Stimulated activated CD8-positive, alpha-beta memory T cell treated with anti-CD3 and anti-CD28 coated beads, Interleukin-4, amount 100 ng/mL, for 24 hours (primary cell): ENCODE results near the gene ITCH.
"Not testable (repeated sequence)": the region's sequence is repeated elsewhere in the genome, so short reads cannot be mapped to it uniquely, and the experiment has no call there.

Experiments
- DNase-seq: peaks from one replicate; pipeline ENCODE4 v3.0.0-alpha.2; 2020; ENCODE audit warnings: low read depth

The ITCH gene

GRCh38 chr20:34461779-34462087 is 98.7 kb downstream of the ITCH start:
- DNase-seq: no peak

GRCh38 chr20:34468951-34469350 is 105.9 kb downstream of the ITCH start:
- DNase-seq: no peak

GRCh38 chr20:34472246-34472925 is 109.3 kb downstream of the ITCH start:
- no peak for DNase-seq

DNA sequence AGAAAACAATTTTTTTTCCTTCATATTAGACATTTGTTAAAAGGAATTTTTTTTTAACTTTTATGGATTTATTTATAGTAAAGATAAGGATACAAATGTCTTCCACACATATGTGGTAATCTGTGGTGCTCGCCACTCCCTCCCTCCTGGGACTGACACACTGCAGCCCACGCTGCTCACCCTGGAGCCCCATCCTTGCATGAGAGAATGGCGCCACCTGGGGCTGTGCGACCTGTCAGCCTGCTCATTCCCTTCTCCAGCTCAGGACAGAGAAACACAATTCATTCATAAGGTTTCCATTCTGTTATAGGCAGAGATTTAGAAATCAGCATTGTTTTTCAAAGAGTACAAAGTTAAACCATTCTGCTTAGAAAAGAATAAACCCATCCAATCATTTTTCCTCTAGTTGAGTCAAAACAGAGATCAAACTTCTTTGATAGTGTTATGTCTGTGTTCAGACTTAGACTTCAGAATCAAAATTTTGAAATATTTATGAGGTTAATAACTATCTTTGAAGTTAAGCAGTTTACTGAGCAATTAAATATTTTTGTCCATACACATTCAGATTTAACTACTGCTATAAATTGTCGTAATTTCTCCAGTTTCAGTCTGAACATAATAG is 110.3 kb downstream of the ITCH start:
- DNase-seq: peak; percentile 11

DNA sequence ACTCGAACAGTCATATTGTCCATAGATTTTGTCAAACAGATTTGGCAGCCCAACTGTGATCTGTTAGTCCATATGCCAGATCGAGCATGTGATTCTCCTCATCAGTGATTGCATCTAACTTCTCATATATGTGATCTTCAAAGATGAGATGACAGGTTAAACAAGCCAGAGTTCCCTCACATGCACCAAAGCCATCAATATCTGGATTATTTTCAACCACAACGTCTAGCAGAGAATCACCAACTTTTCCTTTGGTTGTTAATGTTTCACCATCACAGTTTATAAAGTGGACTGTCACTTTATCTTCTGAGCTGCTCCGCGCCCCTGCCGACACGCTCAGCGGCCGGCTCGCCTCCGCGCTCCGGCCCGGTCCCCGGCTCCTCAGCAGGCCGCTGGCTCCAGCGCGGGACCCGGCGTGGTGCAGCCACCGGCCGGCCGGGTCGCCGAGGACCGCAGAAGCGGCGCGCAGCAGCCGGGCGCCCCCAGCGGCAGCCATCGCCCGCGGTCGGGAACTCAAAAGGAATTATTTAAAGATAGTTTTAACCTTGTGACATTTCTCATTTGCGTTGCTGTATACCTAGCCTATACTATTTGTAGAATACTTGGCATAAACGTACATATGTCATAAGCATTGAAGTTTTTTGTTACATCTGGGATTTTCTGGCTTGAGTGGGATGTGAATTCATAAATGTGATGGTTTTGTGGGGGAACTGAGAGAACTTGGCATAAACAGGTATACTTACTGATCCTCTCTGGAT is 113.1 kb downstream of the ITCH start:
- peak; percentile 14 for DNase-seq

DNA sequence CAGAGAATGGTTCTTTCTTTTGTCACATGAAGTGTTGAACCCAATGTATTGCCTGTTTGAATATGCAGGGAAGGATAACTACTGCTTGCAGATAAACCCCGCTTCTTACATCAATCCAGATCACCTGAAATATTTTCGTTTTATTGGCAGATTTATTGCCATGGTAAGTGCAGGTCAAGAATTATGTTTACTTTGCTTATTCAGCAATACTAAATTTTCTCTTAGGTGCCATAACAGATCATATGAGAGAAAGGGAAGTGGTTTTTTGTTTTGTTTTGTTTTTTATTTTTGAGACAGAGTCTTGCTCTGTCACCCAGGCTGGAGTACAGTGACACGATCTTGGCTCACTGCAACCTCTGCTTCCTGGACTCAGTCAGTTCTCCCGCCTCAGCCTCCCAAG is 116.6 kb downstream of the ITCH start:
- DNase-seq: no peak

DNA sequence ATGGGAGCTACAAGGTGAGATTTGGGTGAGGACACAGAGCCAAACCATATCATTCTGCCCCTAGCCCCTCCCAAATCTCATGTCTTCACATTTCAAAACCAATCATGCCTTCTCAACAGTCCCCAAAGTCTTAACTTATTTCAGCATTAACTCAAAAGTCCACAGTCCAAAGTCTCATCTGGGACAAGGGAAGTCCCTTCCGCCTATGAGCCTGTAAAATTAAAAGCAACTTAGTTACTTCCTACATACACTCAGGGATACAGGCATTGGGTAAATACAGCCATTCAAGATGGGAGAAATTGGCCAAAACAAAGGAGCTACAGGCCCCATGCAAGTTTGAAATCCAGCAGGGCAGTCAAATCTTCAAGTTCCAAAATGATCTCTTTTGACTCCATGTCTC is 119.1 kb downstream of the ITCH start:
- DNase-seq: not testable (repeated sequence)

GRCh38 chr20:34483585-34484220 is 120.6 kb downstream of the ITCH start:
- not testable (repeated sequence) for DNase-seq

DNA sequence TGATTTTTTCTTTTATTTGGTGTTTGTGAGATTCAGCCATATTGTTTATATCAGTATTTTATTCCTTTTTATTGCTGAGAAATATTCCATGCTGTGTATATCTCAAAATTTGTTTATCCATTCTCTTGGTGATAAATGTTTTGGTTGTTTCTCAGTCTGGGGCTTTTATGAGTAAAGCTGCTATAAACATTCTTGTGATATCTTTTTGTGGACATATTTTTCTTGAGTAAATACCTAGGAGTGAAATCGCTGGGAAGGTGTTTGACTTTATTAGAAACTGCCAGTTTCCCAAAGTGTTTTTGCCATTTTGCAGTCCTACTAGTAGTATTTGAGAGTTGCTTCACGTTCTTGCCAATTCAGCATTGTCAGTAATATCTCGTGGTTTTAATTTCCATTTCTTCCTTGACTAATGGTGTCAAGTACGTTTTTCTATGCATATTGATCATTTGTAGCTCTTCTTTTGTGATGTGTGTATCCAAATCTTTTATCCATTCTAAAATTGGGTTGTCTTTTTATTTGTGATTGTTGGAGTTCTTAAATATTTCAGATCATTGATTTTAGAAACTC is 122.1 kb downstream of the ITCH start:
- DNase-seq: no peak

DNA sequence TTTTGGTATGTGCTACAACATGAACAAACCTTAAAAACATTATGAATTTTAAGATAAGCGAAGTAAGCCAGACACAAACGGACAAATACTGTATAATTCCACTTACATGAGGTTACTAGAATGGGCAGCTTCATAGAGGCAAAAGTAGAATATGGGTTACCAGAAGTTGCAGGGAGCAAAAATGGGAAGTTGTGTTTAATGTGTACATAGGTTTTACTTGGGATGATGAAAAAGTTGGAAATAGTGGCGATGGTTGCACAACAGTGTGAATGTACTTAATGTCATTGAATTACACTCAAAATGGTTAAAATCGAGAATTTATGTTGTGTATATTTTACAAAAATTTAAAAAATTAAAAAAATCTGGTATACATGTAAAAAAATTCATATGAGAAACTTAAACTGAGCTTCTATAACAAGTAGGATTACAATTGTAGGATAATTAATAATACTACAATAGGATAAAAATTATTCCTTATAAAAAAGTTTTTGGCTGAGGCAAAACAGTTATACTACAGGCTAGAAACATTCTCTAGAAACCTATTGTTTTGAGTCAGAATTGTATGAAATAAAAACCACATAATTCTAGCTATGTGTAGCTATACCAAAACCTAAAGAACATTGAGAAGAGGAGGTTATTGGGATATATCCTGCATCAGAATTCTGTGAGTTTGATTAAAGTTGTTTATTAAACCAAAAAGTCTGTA is 128.3 kb downstream of the ITCH start:
- no peak for DNase-seq

GRCh38 chr20:34491932-34492509 is 128.9 kb downstream of the ITCH start:
- no peak for DNase-seq

- no peak for DNase-seq
Measured at GRCh38 chr20:34493646-34494045, 130.6 kb downstream of the ITCH start.

GRCh38 chr20:34495307-34495706 is 132.2 kb downstream of the ITCH start:
- no peak for DNase-seq

GRCh38 chr20:34495916-34496315 is 132.8 kb downstream of the ITCH start:
- DNase-seq: no peak

DNA sequence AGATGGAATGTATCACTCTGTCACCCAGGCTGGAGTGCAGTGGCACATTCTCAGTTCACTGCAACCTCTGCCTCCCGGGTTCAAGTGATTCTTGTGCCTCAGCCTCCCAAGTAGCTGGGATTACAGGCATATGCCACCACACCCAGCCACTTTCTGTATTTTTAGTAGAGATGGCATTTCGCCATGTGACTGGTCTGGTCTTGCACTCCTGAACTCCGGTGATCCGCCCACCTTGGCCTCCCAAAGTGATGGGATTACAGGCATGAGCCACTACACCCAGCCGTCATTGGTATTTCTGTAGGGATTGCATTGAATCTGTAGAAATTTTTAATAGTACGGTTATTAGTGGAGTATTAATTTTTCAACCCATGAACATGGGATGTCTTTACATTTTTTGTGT is 134.5 kb downstream of the ITCH start:
- not testable (repeated sequence) for DNase-seq

DNA sequence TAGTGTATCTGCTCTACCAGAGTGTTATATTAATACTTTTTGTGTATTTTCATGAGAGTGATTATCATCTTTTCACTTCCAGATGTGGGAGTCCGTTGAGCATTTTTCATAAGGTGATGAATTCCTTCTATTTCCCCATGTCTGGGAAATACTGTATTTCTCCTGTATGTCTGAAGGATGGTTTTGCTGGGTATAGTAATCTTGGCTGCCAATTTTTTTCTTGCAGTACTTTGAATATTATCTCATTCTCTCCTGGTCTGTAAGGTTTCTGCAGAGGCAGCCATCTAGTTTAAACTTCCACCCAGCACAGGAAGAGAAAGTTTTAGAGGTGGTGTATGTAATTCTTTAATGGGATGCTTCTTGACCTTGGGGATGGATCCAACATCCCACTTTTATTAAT is 137.8 kb downstream of the ITCH start:
- DNase-seq: no peak

DNA sequence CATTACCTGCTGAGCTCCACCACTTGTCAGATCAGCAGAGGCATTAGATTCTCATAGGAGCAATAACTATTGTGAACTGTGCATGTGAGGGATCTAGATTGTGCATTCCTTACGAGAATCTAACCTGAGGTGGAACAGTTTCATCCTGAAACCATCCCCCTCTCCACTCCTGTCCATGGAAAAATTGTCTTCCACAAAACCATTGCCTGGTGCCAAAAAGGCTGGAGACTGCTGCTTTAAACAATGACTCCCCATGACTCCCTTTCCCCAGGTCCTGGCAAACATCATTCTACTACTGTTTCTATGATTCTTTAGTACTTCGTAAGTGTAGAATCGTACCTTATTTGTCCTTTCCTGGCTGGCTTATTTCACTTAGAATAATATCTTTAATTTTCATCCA is 143.4 kb downstream of the ITCH start:
- no peak for DNase-seq

DNA sequence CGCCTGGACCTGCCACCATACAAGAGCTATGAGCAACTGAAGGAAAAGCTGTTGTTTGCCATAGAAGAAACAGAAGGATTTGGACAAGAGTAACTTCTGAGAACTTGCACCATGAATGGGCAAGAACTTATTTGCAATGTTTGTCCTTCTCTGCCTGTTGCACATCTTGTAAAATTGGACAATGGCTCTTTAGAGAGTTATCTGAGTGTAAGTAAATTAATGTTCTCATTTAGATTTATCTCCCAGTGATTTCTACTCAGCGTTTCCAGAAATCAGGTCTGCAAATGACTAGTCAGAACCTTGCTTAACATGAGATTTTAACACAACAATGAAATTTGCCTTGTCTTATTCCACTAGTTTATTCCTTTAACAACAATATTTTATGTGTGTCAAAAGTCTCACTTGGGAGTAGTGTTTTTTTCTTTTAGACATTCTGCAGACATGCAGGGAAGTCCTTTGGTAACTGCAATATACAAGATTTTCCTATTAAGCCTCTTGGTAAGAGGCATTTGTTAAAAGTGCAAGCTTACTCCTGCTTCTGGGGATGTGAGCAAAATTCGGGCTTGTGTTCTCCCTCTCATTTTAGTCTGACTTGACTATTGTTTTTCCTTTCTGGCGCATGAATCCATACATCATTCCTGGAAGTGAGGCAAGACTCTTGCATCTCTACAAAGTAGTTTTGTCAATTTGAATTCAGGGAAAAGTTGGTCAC is 144.8 kb downstream of the ITCH start:
- DNase-seq: no peak

GRCh38 chr20:34510575-34510974 is 147.5 kb downstream of the ITCH start:
- no peak for DNase-seq

- no peak for DNase-seq
Measured at GRCh38 chr20:34511891-34512265, 148.8 kb downstream of the ITCH start.
